ENCODE measurements around the gene RSRC1. TPM values are rescaled to one million over a fixed set of nuclear protein-coding genes. Genes with fewer than 3 reads are reported as not detected.

Gene RSRC1
- total RNA-seq, 4 donors from 2014 or later: 23.5 to 31.8 (median 26.6) TPM

DNA sequence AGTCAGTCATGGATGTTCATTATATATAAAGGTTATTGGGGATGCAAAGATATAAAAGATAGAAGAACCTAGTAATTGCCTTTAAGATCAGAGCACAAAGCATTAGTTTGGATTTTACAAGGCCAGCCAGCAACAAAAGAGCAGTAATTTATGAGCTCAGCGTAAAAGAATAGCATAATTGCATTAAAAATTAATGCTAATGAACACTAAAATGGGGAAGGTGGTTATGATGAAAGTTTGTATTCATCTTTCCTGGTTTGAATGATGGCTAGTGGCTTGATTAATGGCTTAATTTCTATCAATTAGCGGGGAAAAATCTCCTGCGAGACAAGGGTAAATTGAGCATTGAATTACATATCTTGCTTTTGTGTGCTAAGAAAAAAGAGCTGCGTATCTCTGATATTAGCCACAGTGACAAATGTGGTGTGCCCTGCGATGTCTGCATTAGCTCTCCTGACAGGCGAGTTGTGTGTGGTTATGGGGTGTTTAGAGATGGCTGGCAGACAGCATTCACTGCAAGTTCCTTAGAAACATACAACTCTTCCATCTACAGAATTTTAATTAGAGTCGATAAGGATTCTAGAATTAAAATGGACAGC lies 418.3 kb downstream of the RSRC1 start:
- DNase-seq (ENCODE audit: low spot score in 2 of 2): no peak
- WGBS, 2 donors: 96 to 97% methylated on average over 7 of the region's 7 CpGs
- intact Hi-C loops (cut with DNase I; ENCODE audit: low total_unique reads): no loop called here
- no peak for TF ChIP-seq POLR2A (IDR thresholded peaks at IDR 0.05)
- TF ChIP-seq, protein P1, sequence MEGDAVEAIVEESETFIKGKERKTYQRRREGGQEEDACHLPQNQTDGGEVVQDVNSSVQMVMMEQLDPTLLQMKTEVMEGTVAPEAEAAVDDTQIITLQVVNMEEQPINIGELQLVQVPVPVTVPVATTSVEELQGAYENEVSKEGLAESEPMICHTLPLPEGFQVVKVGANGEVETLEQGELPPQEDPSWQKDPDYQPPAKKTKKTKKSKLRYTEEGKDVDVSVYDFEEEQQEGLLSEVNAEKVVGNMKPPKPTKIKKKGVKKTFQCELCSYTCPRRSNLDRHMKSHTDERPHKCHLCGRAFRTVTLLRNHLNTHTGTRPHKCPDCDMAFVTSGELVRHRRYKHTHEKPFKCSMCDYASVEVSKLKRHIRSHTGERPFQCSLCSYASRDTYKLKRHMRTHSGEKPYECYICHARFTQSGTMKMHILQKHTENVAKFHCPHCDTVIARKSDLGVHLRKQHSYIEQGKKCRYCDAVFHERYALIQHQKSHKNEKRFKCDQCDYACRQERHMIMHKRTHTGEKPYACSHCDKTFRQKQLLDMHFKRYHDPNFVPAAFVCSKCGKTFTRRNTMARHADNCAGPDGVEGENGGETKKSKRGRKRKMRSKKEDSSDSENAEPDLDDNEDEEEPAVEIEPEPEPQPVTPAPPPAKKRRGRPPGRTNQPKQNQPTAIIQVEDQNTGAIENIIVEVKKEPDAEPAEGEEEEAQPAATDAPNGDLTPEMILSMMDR (IDR thresholded peaks at IDR 0.05): no peak
- H3K4me3 ChIP-seq (ENCODE audit: low read depth, poor library complexity, severe bottlenecking): no peak overlapping the region

GRCh38 chr3:158531334-158531733 lies 421.4 kb downstream of the RSRC1 start:
- intact Hi-C loops (cut with DNase I; ENCODE audit: low total_unique reads): no loop called here
- WGBS, 2 donors: 82 to 85% methylated on average over 5 of the region's 5 CpGs
- H3K4me3 ChIP-seq (ENCODE audit: low read depth, poor library complexity, severe bottlenecking): no peak overlapping the region
- TF ChIP-seq, protein P1 (IDR thresholded peaks at IDR 0.05): no peak
- no peak for TF ChIP-seq POLR2A (IDR thresholded peaks at IDR 0.05)
- DNase-seq (ENCODE audit: low spot score in 2 of 2): no peak

DNA sequence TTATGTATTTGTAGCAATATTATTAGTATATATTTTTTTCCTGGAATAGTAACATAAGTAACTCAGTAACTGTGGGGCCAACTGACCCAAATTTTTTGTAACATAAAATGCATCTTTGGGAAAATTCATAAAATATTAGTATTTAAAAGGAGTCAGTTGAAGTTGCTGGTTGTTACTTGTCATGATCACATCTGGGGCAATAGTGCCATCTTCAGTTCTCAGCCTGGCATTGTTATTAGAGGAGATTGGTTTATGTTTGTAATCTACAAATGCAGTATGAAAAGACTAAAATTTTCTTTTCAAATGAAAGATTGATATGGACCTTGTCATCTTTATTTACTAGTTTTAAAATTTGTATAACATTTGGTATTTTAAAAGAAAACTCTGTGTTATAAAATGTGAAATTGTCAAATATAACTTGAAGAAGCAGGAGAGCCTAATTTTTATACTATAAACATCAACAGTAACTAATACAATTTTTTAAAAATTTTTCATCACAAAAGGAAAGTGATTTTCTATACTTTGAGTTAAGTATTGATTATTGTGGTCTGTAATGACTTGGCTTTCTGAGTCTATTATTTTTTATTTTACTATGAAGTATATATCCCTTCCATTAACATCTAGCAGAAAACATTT lies 422.3 kb downstream of the RSRC1 start:
- TF ChIP-seq POLR2A (IDR thresholded peaks at IDR 0.05): no peak
- TF ChIP-seq, protein P1 (IDR thresholded peaks at IDR 0.05): no peak
- DNase-seq (ENCODE audit: low spot score in 2 of 2): no peak
- intact Hi-C loops (cut with DNase I; ENCODE audit: low total_unique reads): no loop called here
- no peak overlapping the region for H3K4me3 ChIP-seq (ENCODE audit: low read depth, poor library complexity, severe bottlenecking)

DNA sequence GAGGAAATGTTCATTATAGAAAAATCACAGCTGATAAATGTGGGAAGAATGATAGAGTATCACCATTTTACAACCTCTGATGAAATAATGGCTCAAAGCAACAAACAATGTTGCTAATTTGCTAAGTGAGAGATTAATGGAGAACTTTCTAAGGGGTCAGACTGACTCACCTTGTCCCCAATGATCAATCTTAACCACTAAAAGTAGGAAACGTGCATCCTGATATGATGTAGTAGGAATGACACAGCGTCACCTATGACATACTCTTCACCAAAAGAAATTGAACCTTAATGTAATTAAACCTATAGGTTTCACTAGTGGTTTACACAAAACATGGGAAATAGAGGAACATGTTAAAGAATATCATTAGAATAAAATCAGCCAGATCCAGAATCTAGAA lies 426.0 kb downstream of the RSRC1 start:
- H3K4me3 ChIP-seq (ENCODE audit: low read depth, poor library complexity, severe bottlenecking): no peak overlapping the region
- intact Hi-C loops (cut with DNase I; ENCODE audit: low total_unique reads): no loop called here
- TF ChIP-seq, protein P1 (IDR thresholded peaks at IDR 0.05): no peak
- no peak for TF ChIP-seq POLR2A (IDR thresholded peaks at IDR 0.05)
- no peak for DNase-seq (ENCODE audit: low spot score in 2 of 2)
- 83 to 89% methylated on average over 2 of the region's 2 CpGs for WGBS, 2 donors

- DNase-seq (ENCODE audit: low spot score in 2 of 2): no peak
- intact Hi-C loops (cut with DNase I; ENCODE audit: low total_unique reads): no loop called here
- H3K4me3 ChIP-seq (ENCODE audit: low read depth, poor library complexity, severe bottlenecking): no peak overlapping the region
- 82 to 84% methylated on average over 3 of the region's 3 CpGs for WGBS, 2 donors
- TF ChIP-seq, protein P1 (IDR thresholded peaks at IDR 0.05): no peak
- TF ChIP-seq POLR2A (IDR thresholded peaks at IDR 0.05): no peak
Observed at GRCh38 chr3:158539414-158540014, 429.6 kb downstream of the RSRC1 start.
